H9 (cell line): ENCODE data around the gene MSL3B.

Experiments
- DNase-seq: peaks from one replicate; pipeline ENCODE4 v3.0.0-alpha.2; 2017
- H2AFZ ChIP-seq: one replicate; pipeline ENCODE4 v1.6.1; 2013; ENCODE audit warnings: mild to moderate bottlenecking, low read length, control low read depth, moderate library complexity
- H2AK5ac ChIP-seq: 2 replicates; pipeline ENCODE4 v1.6.1; 2013; ENCODE audit warnings: low read length, control low read depth, mixed read lengths; ENCODE audit not compliant: insufficient read length
- H2BK120ac ChIP-seq: one replicate; pipeline ENCODE4 v1.6.1; 2013; ENCODE audit warnings: low read depth, mild to moderate bottlenecking, low read length, control low read depth, inconsistent platforms; ENCODE audit not compliant: poor library complexity, severe bottlenecking
- H2BK12ac ChIP-seq: 2 replicates; pipeline ENCODE4 v1.6.1; 2013; ENCODE audit warnings: low read length, control low read depth, mixed read lengths, low read depth; ENCODE audit not compliant: insufficient read length
- H2BK15ac ChIP-seq: 2 replicates; pipeline ENCODE4 v1.6.1; 2013; ENCODE audit warnings: low read depth, low read length, control low read depth
- H2BK20ac ChIP-seq: one replicate; pipeline ENCODE4 v1.6.1; 2013; ENCODE audit warnings: low read depth, mild to moderate bottlenecking, low read length, control low read depth, inconsistent platforms; ENCODE audit not compliant: poor library complexity, severe bottlenecking
- H2BK5ac ChIP-seq: 2 replicates; pipeline ENCODE4 v1.6.1; 2013; ENCODE audit warnings: low read length, control low read depth, mixed read lengths; ENCODE audit not compliant: insufficient read length
- H3K14ac ChIP-seq: 2 replicates; pipeline ENCODE4 v1.6.1; 2013; ENCODE audit warnings: low read length, control low read depth; ENCODE audit not compliant: insufficient read depth
- H3K18ac ChIP-seq: 2 replicates; pipeline ENCODE4 v1.6.1; 2013; ENCODE audit warnings: low read depth, mild to moderate bottlenecking, mixed read lengths, low read length, control low read depth; ENCODE audit not compliant: insufficient read length
- H3K23ac ChIP-seq: 2 replicates; pipeline ENCODE4 v1.6.1; 2013; ENCODE audit warnings: low read length, control low read depth, mixed read lengths, low read depth; ENCODE audit not compliant: insufficient read length
- H3K23me2 ChIP-seq: 2 replicates; pipeline ENCODE4 v1.6.1; 2013; ENCODE audit warnings: low read depth, mild to moderate bottlenecking, mixed read lengths, low read length, control low read depth; ENCODE audit not compliant: insufficient read length, poor library complexity, severe bottlenecking
- H3K27ac ChIP-seq: 2 replicates; pipeline ENCODE4 v1.5.1; 2013; ENCODE audit warnings: low read length, control low read depth, mixed read lengths, low read depth; ENCODE audit not compliant: insufficient read length
- H3K27me3 ChIP-seq: 2 replicates; pipeline ENCODE4 v1.6.1; 2013; ENCODE audit warnings: low read length, control low read depth, inconsistent platforms; ENCODE audit not compliant: insufficient read depth
- H3K4ac ChIP-seq: 2 replicates; pipeline ENCODE4 v1.6.1; 2013; ENCODE audit warnings: low read depth, mild to moderate bottlenecking, control low read depth, inconsistent platforms, low read length, moderate library complexity
- H3K4me1 ChIP-seq: 2 replicates; pipeline ENCODE4 v1.6.1; 2013; ENCODE audit warnings: low read length, control low read depth, inconsistent platforms; ENCODE audit not compliant: insufficient read depth
- H3K4me2 ChIP-seq: 2 replicates; pipeline ENCODE4 v1.6.1; 2013; ENCODE audit warnings: low read length, control low read depth, mixed read lengths; ENCODE audit not compliant: insufficient read length, insufficient read depth
- H3K56ac ChIP-seq: 2 replicates; pipeline ENCODE4 v1.6.1; 2013; ENCODE audit warnings: low read depth, mild to moderate bottlenecking, mixed read lengths, low read length, control low read depth; ENCODE audit not compliant: insufficient read length
- H3K79me1 ChIP-seq: 2 replicates; pipeline ENCODE4 v1.6.1; 2013; ENCODE audit warnings: low read depth, mild to moderate bottlenecking, moderate library complexity, low read length, control low read depth, inconsistent platforms; ENCODE audit not compliant: insufficient read depth, poor library complexity, severe bottlenecking
- H3K79me2 ChIP-seq: 2 replicates; pipeline ENCODE4 v1.6.1; 2013; ENCODE audit warnings: low read length, control low read depth, inconsistent platforms; ENCODE audit not compliant: insufficient read depth
- H3K9ac ChIP-seq: 2 replicates; pipeline ENCODE4 v1.6.1; 2013; ENCODE audit warnings: low read length, control low read depth, mixed read lengths; ENCODE audit not compliant: insufficient read length; ENCODE audit errors: extremely low read depth
- H3K9me3 ChIP-seq: one replicate; pipeline ENCODE4 v1.6.1; 2013; ENCODE audit warnings: low read depth, low read length, inconsistent platforms; ENCODE audit not compliant: control insufficient read depth
- H3T11ph ChIP-seq: one replicate; pipeline ENCODE4 v1.6.1; 2013; ENCODE audit warnings: mild to moderate bottlenecking, low read length, control low read depth, inconsistent platforms
- H4K20me1 ChIP-seq: one replicate; pipeline ENCODE4 v1.6.1; 2013; ENCODE audit not compliant: control insufficient read depth, insufficient read length, insufficient read depth
- H4K5ac ChIP-seq: 2 replicates; pipeline ENCODE4 v1.6.1; 2013; ENCODE audit warnings: low read depth, mild to moderate bottlenecking, mixed read lengths, low read length, control low read depth; ENCODE audit not compliant: insufficient read length
- H4K8ac ChIP-seq: replicated peaks from 2 replicates; pipeline ENCODE4 v1.6.1; 2013; ENCODE audit warnings: low read length, control low read depth, mixed read lengths, low read depth; ENCODE audit not compliant: insufficient read length
- H4K91ac ChIP-seq: 2 replicates; pipeline ENCODE4 v1.6.1; 2013; ENCODE audit warnings: low read depth, mild to moderate bottlenecking, moderate library complexity, mixed read lengths, low read length, control low read depth; ENCODE audit not compliant: insufficient read length
- H3K27ac Mint-ChIP-seq, 3 experiments: 2 replicates in 2 of 3; 3 replicates in 1 of 3; pipeline ENCODE4 v1.8.0; 2020 to 2021; ENCODE audit warnings: mixed read lengths in 3 of 3, mild to moderate bottlenecking in 1 of 3, moderate library complexity in 1 of 3
- H3K27me3 Mint-ChIP-seq: 2 replicates; pipeline ENCODE4 v1.8.0; 2021; ENCODE audit warnings: low read depth, mild to moderate bottlenecking, moderate library complexity, mixed read lengths
- H3K36me3 Mint-ChIP-seq, 3 experiments: 2 replicates in 2 of 3; 3 replicates in 1 of 3; pipeline ENCODE4 v1.8.0; 2020 to 2021; ENCODE audit warnings: low read depth in 3 of 3, mixed read lengths in 3 of 3; ENCODE audit not compliant: insufficient read depth in 1 of 3
- H3K4me1 Mint-ChIP-seq, 2 experiments: 2 replicates each; pipeline ENCODE4 v1.8.0; 2020; ENCODE audit warnings: mixed read lengths in 2 of 2
- H3K4me3 Mint-ChIP-seq, 2 experiments: 2 replicates in 1 of 2; 3 replicates in 1 of 2; pipeline ENCODE4 v1.8.0; 2020 to 2021; ENCODE audit warnings: mild to moderate bottlenecking in 2 of 2, mixed read lengths in 2 of 2, moderate library complexity in 1 of 2
- H3K9me3 Mint-ChIP-seq, 2 experiments: 2 replicates in 1 of 2; 3 replicates in 1 of 2; pipeline ENCODE4 v1.8.0; 2020; ENCODE audit warnings: mild to moderate bottlenecking in 2 of 2, mixed read lengths in 2 of 2, moderate library complexity in 1 of 2
- CTCF ChIP-seq: fragments of 200-600 bp; sonication (generic); conservative IDR thresholded peaks from 3 replicates; pipeline ENCODE4 v1.8.0; 2021; ENCODE audit warnings: antibody characterized with exemption, mild to moderate bottlenecking
- WGBS: extraction: QIAGEN DNeasy Blood & Tissue Kit; methylation state at CpG from one replicate; pipeline ENCODE4 v1.1.7; 2013; ENCODE audit warnings: missing lambda C conversion rate, low lambda C conversion rate, mixed read lengths; ENCODE audit not compliant: insufficient read length; ENCODE audit errors: extremely low coverage; 5-methylcytosine and 5-hydroxymethylcytosine counted together

The MSL3B gene

GRCh38 chr2:233838726-233839446 lies 29.3 kb downstream of the MSL3B start:
- Histone ChIP-seq H3K56ac (no peak overlapping the region), H3T11ph (no peak overlapping the region), H3K4me1 (no peaks in the 10 kb centered on the region), H2BK5ac (no peak overlapping the region), H3K27me3 (no peaks in the 10 kb centered on the region), H3K27ac (no peak overlapping the region), H2AK5ac (no peak overlapping the region), H4K5ac (no peak overlapping the region), H4K91ac (no peak overlapping the region), H3K9ac (no peak overlapping the region), H3K23me2 (no peaks in the 10 kb centered on the region), H3K4ac (no peak overlapping the region), H2BK12ac (no peak overlapping the region), H3K79me1 (peaks cover 13% of the 10 kb centered on the region), H3K9me3 (no peaks in the 10 kb centered on the region), H3K18ac (no peak overlapping the region), H3K23ac (no peak overlapping the region), H2BK15ac (no peak overlapping the region), H2BK120ac (no peak overlapping the region), H2AFZ (no peak overlapping the region), H4K20me1 (peaks cover 4% of the 10 kb centered on the region), H3K14ac (no peak overlapping the region; the same call in 1 of the 2 replicates), H3K79me2 (peaks cover 24% of the 10 kb centered on the region; the same call in 1 of the 2 replicates), H4K8ac (no peak overlapping the region), H3K4me2 (no peak overlapping the region), H2BK20ac (no peak overlapping the region)
- WGBS, result no CpG with 5 or more reads among the region's 12 CpGs
- no peak overlapping the region; a peak in 1 of 5 replicates for H3K4me3 Mint-ChIP-seq
- no peak overlapping the region; a peak in 1 of 7 replicates for H3K27ac Mint-ChIP-seq
- TF ChIP-seq CTCF, result no peak
- no peaks in the 10 kb centered on the region for H3K9me3 Mint-ChIP-seq
- peaks cover 18 to 19% of the 10 kb centered on the region in 2 experiments for H3K4me1 Mint-ChIP-seq
- no peak for DNase-seq
- H3K27me3 Mint-ChIP-seq, result no peaks in the 10 kb centered on the region
- peaks cover 81 to 99% (median 96%) of the 10 kb centered on the region in 3 experiments for H3K36me3 Mint-ChIP-seq
